ENCODE results near the gene CIBAR2. TPM values are rescaled to one million over a fixed set of nuclear protein-coding genes. Genes with fewer than 3 reads are reported as not detected.

Gene CIBAR2
- total and polyA plus RNA-seq, 10 of the 15 experiments (the other 5 are each of a cell fraction or from before 2014, with no cell fraction given): 0.05 to 0.16 (median 0.07) TPM; not detected in 7

GRCh38 chr16:85126394-85126704 lies 14.1 kb upstream of the CIBAR2 start:
- SMC1A ChIA-PET (ENCODE audit: uncharacterized antibody, unreplicated experiment): no interaction called here
- H3K4me2 ChIP-seq (ENCODE audit: control insufficient read depth, insufficient read depth): no peak overlapping the region
- no peak overlapping the region for H2AFZ ChIP-seq (ENCODE audit: control insufficient read depth, low read depth, low read length)
- H3K27me3 ChIP-seq (replicated peaks in 1 of 2; ENCODE audit: control insufficient read depth in 2 of 2, insufficient read depth in 2 of 2, low read length in 1 of 2): no peaks in the 10 kb centered on the region
- H3K27ac ChIP-seq (ENCODE audit: control insufficient read depth, insufficient read depth): no peak overlapping the region
- in situ Hi-C loops (cut with MboI): no loop called here
- BruUV-seq (replicated peaks): no TSS peak
- no peak overlapping the region for H3K9ac ChIP-seq (ENCODE audit: control insufficient read depth, insufficient read depth, low read length)
- H3K79me2 ChIP-seq (ENCODE audit: control insufficient read depth, insufficient read depth, low read length): no peaks in the 10 kb centered on the region
- DNase-seq (ENCODE audit: low read depth, low spot score): no peak
- POLR2A ChIA-PET: interaction anchor here (0.5 kb wide), 1 partner anchor 541 kb away, joined by 4 read pairs; no protein-coding TSS in a partner anchor
- H3K9me3 ChIP-seq (replicated peaks; ENCODE audit: control insufficient read depth, insufficient read depth, low read length): no peaks in the 10 kb centered on the region
- CTCF ChIA-PET: interaction anchor here (0.6 to 3.4 kb wide), 4 partner anchors 11 to 449 kb away, joined by 3 to 14 read pairs (median 4); no protein-coding TSS in a partner anchor
- H3K4me1 ChIP-seq (ENCODE audit: control insufficient read depth, insufficient read depth, low read length): no peaks in the 10 kb centered on the region
- H3K36me3 ChIP-seq (ENCODE audit: control insufficient read depth in 2 of 2, insufficient read depth in 2 of 2, low read length in 1 of 2): no peaks in the 10 kb centered on the region
- no peaks in the 10 kb centered on the region for H4K20me1 ChIP-seq (ENCODE audit: control insufficient read depth, insufficient read depth)
- H3K4me3 ChIP-seq: no peak overlapping the region
- RAD21 ChIA-PET (ENCODE audit: unreplicated experiment): interaction anchor here (1.6 to 1.9 kb wide), 2 partner anchors 12 to 17 kb away, joined by 3 to 8 read pairs; no protein-coding TSS in a partner anchor
- FAIRE-seq: no peak
- WGBS (ENCODE audit: insufficient coverage, insufficient replicate concordance, low lambda C conversion rate, missing lambda C conversion rate): 69% methylated on average over 12 of the region's 12 CpGs
- TF ChIP-seq NRF1 (conservative IDR thresholded peaks at IDR 0.05; ENCODE audit: low read depth, low read length): no peak
- no peak for TF ChIP-seq PML (IDR thresholded peaks at IDR 0.05; ENCODE audit: low read length)
- no peak for TF ChIP-seq KDM1A (IDR thresholded peaks at IDR 0.05; ENCODE audit: borderline replicate concordance)
- TF ChIP-seq ZNF207 (IDR thresholded peaks at IDR 0.05; ENCODE audit: borderline replicate concordance): no peak
- TF ChIP-seq ATF3 (IDR thresholded peaks at IDR 0.05; ENCODE audit: borderline replicate concordance, extremely low read depth, low read depth, low read length): no peak
- ATAC-seq: no peak
- intact Hi-C loops (cut with micrococcal nuclease; ENCODE audit: unreplicated experiment): no loop called here

DNA sequence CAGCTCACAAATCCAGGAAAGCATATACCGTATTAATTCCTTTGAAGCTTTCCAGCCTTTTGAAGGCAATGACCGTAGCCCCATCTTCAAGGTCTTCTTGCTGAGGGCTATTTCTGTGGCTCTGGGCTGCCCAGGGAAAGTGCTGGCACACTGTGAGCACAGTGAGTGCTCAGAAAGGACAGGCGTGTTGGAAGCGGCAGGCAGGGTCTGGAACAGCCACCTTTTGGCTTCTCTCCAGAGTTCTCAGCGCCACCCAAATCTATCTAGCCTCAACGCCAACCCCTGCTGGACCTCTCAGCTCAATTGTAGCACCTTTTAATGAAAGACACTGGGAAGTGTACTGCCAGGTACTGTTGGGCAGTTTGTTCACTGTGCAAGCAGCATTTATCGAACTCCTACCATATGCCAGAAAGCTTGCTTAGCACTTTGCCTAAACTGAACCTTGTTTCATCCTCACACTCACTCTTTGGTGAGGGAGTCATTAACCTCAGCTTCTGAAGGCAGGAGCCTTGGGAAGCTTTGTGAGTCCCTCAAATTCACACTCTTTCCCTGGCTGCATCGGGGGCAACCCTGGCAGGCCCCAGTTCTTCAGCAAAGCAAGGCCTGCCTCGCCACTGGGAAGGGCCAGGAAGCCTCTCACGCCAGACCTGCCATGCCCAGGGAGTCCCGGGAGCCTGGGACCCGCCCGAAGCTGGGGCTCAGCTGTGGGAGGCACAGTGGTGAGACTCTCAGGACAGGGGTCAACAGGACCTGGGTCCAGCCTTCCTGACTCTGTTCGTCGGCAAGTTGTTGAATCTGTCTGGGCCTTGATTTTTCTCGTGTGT lies 13.5 kb upstream of the CIBAR2 start:
- H2AFZ ChIP-seq (ENCODE audit: control insufficient read depth, low read depth, low read length): no peak overlapping the region
- ChIA-PET POLR2A (interaction anchor here (0.5 kb wide), 1 partner anchor 540 kb away, joined by 4 read pairs; no protein-coding TSS in a partner anchor), SMC1A (ENCODE audit: uncharacterized antibody, unreplicated experiment) (interaction anchor here (1.1 to 1.2 kb wide), 3 partner anchors 11 to 99 kb away, joined by 3 to 5 read pairs (median 4); no protein-coding TSS in a partner anchor), RAD21 (ENCODE audit: unreplicated experiment) (interaction anchor here (1.6 to 1.9 kb wide), 2 partner anchors 11 to 17 kb away, joined by 3 to 8 read pairs; no protein-coding TSS in a partner anchor), CTCF (interaction anchor here (0.6 to 3.4 kb wide), 6 partner anchors 11 to 450 kb away, joined by 3 to 14 read pairs (median 4); no protein-coding TSS in a partner anchor)
- H3K79me2 ChIP-seq (ENCODE audit: control insufficient read depth, insufficient read depth, low read length): no peaks in the 10 kb centered on the region
- in situ Hi-C loops (cut with MboI) (no loop called here), intact Hi-C loops (cut with micrococcal nuclease; ENCODE audit: unreplicated experiment) (no loop called here)
- no peaks in the 10 kb centered on the region for H3K9me3 ChIP-seq (replicated peaks; ENCODE audit: control insufficient read depth, insufficient read depth, low read length)
- H3K27me3 ChIP-seq (replicated peaks in 1 of 2; ENCODE audit: control insufficient read depth in 2 of 2, insufficient read depth in 2 of 2, low read length in 1 of 2): no peaks in the 10 kb centered on the region
- TF ChIP-seq SREBF2 (IDR thresholded peaks at IDR 0.05; ENCODE audit: low read length): no peak
- no peak for TF ChIP-seq SUPT20H (IDR thresholded peaks at IDR 0.05; ENCODE audit: borderline replicate concordance, control insufficient read depth, low read depth, low read length)
- TF ChIP-seq PAX5 (IDR thresholded peaks at IDR 0.05; ENCODE audit: borderline replicate concordance, low read depth, low read length): no peak
- no peak for TF ChIP-seq KLF5 (IDR thresholded peaks at IDR 0.05; ENCODE audit: partially characterized antibody)
- TF ChIP-seq BHLHE40 (IDR thresholded peaks at IDR 0.05; ENCODE audit: borderline replicate concordance in 1 of 2, low read depth in 2 of 2, low read length in 1 of 2): no peak
- TF ChIP-seq, protein P1, sequence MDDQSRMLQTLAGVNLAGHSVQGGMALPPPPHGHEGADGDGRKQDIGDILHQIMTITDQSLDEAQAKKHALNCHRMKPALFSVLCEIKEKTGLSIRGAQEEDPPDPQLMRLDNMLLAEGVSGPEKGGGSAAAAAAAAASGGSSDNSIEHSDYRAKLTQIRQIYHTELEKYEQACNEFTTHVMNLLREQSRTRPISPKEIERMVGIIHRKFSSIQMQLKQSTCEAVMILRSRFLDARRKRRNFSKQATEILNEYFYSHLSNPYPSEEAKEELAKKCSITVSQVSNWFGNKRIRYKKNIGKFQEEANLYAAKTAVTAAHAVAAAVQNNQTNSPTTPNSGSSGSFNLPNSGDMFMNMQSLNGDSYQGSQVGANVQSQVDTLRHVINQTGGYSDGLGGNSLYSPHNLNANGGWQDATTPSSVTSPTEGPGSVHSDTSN (IDR thresholded peaks at IDR 0.05; ENCODE audit: insufficient replicate concordance, low read depth, low read length): no peak
- no peak for TF ChIP-seq LARP7 (IDR thresholded peaks at IDR 0.05)
- no peak overlapping the region for H3K4me3 ChIP-seq
- FAIRE-seq (no peak), DNase-seq (ENCODE audit: low read depth, low spot score) (no peak), ATAC-seq (no peak)
- H3K36me3 ChIP-seq (ENCODE audit: control insufficient read depth in 2 of 2, insufficient read depth in 2 of 2, low read length in 1 of 2): no peaks in the 10 kb centered on the region
- no peak overlapping the region for H3K27ac ChIP-seq (ENCODE audit: control insufficient read depth, insufficient read depth)
- WGBS (ENCODE audit: insufficient coverage, insufficient replicate concordance, low lambda C conversion rate, missing lambda C conversion rate): 47% methylated on average over 16 of the region's 16 CpGs
- no TSS peak for BruUV-seq (replicated peaks)
- H4K20me1 ChIP-seq (ENCODE audit: control insufficient read depth, insufficient read depth): no peaks in the 10 kb centered on the region
- no peaks in the 10 kb centered on the region for H3K4me1 ChIP-seq (ENCODE audit: control insufficient read depth, insufficient read depth, low read length)
- H3K9ac ChIP-seq (ENCODE audit: control insufficient read depth, insufficient read depth, low read length): no peak overlapping the region
- H3K4me2 ChIP-seq (ENCODE audit: control insufficient read depth, insufficient read depth): no peak overlapping the region
